Measurements from ENCODE around the gene PRR36.

Gene PRR36

GRCh38 chr19:7850000-7850813, 24.0 kb downstream of the PRR36 start:
- no peak for FAIRE-seq

GRCh38 chr19:7849631-7849999, 24.6 kb downstream of the PRR36 start:
- no peak for FAIRE-seq
- no peak for DNase-seq (ENCODE audit: extremely low spot score, insufficient read length, low read depth)

More at GRCh38 chr19:7850000-7850813, 24.0 kb downstream of the PRR36 start:
- DNase-seq (ENCODE audit: extremely low spot score, insufficient read length, low read depth) = no peak

- FAIRE-seq (no peak), DNase-seq (ENCODE audit: extremely low spot score, insufficient read length, low read depth) (no peak)
Observed at GRCh38 chr19:7848779-7849457, 25.3 kb downstream of the PRR36 start.

GRCh38 chr19:7847664-7848063, 26.5 kb downstream of the PRR36 start:
- DNase-seq (ENCODE audit: extremely low spot score, insufficient read length, low read depth) (no peak), FAIRE-seq (no peak)

DNA sequence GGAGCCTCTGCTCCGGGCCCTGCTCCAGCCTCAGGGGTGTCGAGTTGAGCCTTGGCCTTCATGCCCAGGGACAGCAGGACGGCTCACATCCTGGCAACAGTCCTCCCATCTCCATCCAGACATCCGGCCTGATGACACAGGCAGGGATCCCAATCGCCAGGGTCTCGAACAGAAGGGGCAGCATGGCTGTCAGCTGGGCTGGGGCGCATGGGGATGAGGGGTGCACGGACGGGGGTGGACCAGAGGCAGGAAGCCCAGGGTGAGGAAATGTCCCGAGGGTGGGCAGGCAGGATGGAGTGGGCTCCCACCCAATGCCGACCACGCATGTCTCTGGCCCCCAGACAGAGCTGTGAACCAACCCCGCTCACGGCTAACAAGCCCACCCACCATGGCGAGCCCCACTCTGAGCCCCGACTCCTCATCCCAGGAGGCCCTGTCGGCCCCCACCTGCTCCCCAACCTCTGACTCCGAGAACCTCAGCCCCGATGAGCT, 28.0 kb downstream of the PRR36 start:
- no peak for DNase-seq (ENCODE audit: extremely low spot score, insufficient read length, low read depth)
- no peak for FAIRE-seq

- DNase-seq (ENCODE audit: extremely low spot score, insufficient read length, low read depth) (no peak), FAIRE-seq (no peak)
Observed at GRCh38 chr19:7845390-7846154, 28.6 kb downstream of the PRR36 start.

DNA sequence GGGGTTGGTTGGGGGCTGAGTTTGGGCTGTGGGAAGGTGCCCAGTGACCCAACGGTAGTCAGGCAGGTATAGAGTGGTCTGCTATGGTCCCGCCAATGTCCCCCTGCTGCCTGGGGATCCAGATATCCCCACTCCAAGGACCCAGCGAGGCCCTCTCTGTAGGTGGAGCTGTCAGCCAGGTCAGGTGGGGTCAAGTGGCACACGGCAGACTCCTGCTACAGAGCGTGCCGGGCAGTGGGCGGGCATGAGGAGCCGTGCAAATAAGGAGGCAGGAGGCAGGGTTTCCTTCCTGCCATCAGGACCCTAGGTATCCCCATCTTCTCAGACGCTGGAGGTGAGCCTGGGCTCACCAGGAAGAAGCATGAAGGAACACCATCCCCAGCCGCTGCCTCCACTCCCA, 29.2 kb downstream of the PRR36 start:
- DNase-seq (ENCODE audit: extremely low spot score, insufficient read length, low read depth) = no peak
- no peak for FAIRE-seq

DNA sequence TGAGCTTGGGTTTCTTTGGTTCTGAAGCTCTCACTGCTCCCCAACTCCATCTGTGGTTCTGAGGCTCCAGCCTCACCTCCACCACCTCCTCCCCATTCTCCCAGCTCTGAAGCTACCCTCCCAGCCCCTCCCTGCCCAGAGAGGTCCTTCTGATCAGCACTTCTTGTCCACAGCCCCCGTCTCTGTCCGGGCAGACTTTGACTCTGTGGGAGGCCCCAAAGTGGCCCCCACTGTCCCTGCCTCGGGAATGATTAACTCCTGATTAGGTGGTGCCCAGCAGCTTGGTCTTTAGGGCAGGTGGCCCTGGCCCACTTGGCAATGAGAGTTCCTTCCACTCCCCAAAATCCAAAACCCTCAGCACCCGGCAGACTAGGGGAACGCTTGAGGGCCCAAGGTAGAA, 29.8 kb downstream of the PRR36 start:
- FAIRE-seq = no peak
- no peak for DNase-seq (ENCODE audit: extremely low spot score, insufficient read length, low read depth)

DNA sequence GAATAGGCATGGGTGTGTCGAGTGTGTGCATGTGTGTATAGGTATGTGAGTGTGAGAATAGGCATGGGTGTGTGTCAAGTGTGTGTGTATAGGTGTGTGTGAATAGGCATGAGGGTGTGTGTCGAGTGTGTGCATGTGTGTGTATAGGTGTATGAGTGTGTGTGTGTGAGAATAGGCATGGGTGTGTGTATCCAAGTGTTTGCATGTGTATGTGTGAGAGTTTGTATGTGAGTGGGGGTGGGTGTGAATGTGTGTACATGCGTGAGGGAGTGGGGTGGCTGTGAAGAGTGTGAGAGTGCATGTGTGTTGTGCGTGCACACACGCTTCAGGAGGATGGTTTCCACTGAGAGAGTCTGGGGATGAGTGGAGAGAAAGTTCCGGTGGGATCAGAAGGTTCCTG, 30.7 kb downstream of the PRR36 start:
- no peak for FAIRE-seq

DNA sequence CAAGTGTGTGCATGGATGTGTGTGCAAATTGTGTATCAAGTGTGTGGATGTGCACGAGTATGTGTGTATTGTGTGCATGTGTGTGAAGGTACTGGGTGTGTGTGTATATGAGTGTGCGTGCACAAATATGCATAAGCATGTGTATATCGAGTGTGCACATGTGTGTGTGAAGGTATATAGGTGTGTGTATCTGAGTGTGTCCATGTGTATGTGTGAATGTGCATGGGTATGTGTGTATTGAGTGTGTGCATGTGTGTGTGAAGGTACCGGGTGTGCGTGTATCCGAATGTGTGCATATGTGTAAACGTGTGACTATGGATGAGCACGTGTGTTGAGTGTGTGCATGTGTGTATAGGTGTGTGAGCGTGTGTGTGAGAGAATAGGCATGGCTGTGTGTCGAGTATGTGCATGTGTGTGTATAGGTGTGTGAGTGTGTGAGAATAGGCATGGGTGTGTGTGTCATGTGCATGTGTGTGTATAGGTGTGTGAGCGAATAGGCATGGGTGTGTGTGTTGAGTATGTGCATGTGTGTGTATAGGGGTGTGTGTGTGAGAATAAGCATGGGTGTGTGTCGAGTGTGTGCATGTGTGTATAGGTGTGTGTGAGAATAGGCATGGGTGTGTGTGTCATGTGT, 31.4 kb downstream of the PRR36 start:
- no peak for FAIRE-seq
- DNase-seq (ENCODE audit: extremely low spot score, insufficient read length, low read depth) = no peak

More for the DNA sequence above, 30.7 kb downstream of the PRR36 start:
- no peak for DNase-seq (ENCODE audit: extremely low spot score, insufficient read length, low read depth)

GRCh38 chr19:7841751-7842660, 32.2 kb downstream of the PRR36 start:
- no peak for FAIRE-seq

GRCh38 chr19:7840629-7841028, 33.6 kb downstream of the PRR36 start:
- FAIRE-seq = no peak

More at GRCh38 chr19:7841751-7842660, 32.2 kb downstream of the PRR36 start:
- DNase-seq (ENCODE audit: extremely low spot score, insufficient read length, low read depth) = no peak

GRCh38 chr19:7839476-7839875, 34.7 kb downstream of the PRR36 start:
- FAIRE-seq (no peak), DNase-seq (ENCODE audit: extremely low spot score, insufficient read length, low read depth) (no peak)

More at GRCh38 chr19:7840629-7841028, 33.6 kb downstream of the PRR36 start:
- no peak for DNase-seq (ENCODE audit: extremely low spot score, insufficient read length, low read depth)

GRCh38 chr19:7833225-7834099, 40.7 kb downstream of the PRR36 start:
- DNase-seq (ENCODE audit: extremely low spot score, insufficient read length, low read depth) (no peak), FAIRE-seq (no peak)

DNA sequence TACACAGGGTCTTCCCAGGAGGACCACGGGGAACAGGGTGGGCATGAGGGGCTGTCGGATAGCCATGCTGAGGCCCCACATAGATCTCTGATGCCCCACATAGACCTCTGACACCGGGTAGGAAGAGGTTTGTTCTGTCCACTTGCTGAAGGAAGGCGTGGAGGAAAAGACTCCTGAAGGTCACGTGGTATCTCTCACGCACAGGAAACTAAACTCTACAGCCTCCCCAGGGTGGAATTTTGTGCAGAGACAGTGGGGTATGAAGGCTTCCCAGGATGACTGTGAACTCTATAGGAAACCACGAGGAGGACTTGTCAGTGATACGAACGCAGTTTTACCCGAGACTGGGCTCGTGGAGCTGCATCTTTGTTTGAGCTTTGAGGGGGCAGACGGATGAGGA, 41.4 kb downstream of the PRR36 start:
- FAIRE-seq (no peak), DNase-seq (ENCODE audit: extremely low spot score, insufficient read length, low read depth) (no peak)

DNA sequence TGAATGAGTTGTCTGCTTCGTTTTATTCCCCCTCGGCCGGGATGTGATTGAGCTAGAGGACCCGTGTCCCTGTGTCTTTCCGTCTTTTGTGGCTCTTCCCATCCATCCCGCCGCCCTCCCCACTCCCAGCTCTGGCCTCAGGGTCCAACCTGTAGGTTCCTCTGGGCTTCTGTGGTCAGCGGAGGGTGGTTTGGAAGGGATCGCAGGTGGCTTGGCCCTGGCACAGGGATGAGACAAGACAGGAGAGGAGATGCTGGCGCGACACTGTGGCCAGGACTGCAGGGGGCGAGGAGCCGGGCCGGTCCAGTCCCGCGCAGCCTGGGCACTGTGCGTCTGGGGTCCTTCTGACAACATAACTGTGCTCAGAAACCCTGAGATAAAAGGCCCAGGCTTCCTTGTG, 42.2 kb downstream of the PRR36 start:
- DNase-seq (ENCODE audit: extremely low spot score, insufficient read length, low read depth) = no peak
- FAIRE-seq = no peak

- no peak for FAIRE-seq
- no peak for DNase-seq (ENCODE audit: extremely low spot score, insufficient read length, low read depth)
Observed at GRCh38 chr19:7831452-7831851, 42.7 kb downstream of the PRR36 start.

DNA sequence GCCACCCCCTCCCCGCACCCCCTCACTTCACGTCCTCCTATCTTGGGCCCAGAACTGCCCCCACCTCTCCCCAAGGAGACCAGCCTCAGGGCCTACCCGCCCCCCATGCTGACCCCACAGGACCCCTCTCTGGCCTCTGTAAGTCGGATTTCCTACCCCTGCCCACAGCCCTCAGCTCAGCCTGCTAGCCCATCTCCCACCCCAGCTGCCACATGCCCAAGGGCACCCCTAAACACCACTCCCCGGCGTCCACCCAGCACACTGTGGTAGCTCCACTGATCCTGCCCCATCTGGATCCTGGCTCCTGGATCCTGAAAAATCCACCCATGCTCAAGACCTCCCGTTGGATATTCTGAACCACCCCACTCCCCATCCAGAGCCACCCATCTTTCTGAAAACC, 43.4 kb downstream of the PRR36 start:
- no peak for DNase-seq (ENCODE audit: extremely low spot score, insufficient read length, low read depth)
- no peak for FAIRE-seq

All from GM18507 (cell line).